Psoas muscle (tissue), 8 donors: ENCODE measurements around the gene CD1D. TPM values are rescaled to one million over a fixed set of nuclear protein-coding genes. Genes with fewer than 3 reads are reported as not detected.

Experiments
- ATAC-seq, 4 donors: fragments of 200-7000 bp; cut with Tn5 transposase; one replicate each; pipeline ENCODE4 v1.9.1; 2020; ENCODE audit warnings: moderate library complexity in 3 of 4, mild to moderate bottlenecking in 2 of 4
- DNase-seq, 2 donors: peaks; one replicate each; pipeline ENCODE4 v3.0.0-alpha.2; 2020
- H3K27ac ChIP-seq: fragments of 200-600 bp; one replicate; pipeline ENCODE4 v1.8.0; 2022
- H3K27me3 ChIP-seq, 3 donors: fragments of 200-600 bp in 1 of 3; one replicate each; pipeline versions ENCODE4 v1.6.1 to v1.8.0; 2013 to 2022; ENCODE audit warnings: low read length in 2 of 3, mild to moderate bottlenecking in 2 of 3, moderate library complexity in 1 of 3; ENCODE audit not compliant: insufficient read depth in 3 of 3
- H3K36me3 ChIP-seq, 2 donors: fragments of 200-600 bp in 1 of 2; one replicate each; pipeline versions ENCODE4 v1.6.1 to v1.8.0; 2013 to 2022; ENCODE audit warnings: low read depth in 1 of 2, mild to moderate bottlenecking in 1 of 2, moderate library complexity in 1 of 2; ENCODE audit not compliant: insufficient read depth in 1 of 2
- H3K4me1 ChIP-seq: fragments of 200-600 bp; one replicate; pipeline ENCODE4 v1.8.0; 2022
- H3K4me3 ChIP-seq: fragments of 200-600 bp; one replicate; pipeline ENCODE4 v1.8.0; 2022; ENCODE audit warnings: mild to moderate bottlenecking
- H3K9me3 ChIP-seq: fragments of 200-600 bp; one replicate; pipeline ENCODE4 v1.8.0; 2022
- CTCF ChIP-seq: fragments of 200-600 bp; IDR thresholded peaks from one replicate; pipeline ENCODE4 v1.8.0; 2022; ENCODE audit warnings: antibody characterized with exemption
- WGBS, 3 donors: extraction: QIAGEN DNeasy Blood & Tissue Kit; methylation state at CpG; one replicate each; pipeline versions ENCODE4 v1.1.6 to v1.1.7; 2013; 5-methylcytosine and 5-hydroxymethylcytosine counted together
- intact Hi-C, 2 donors: fragments of 100-400 bp; cut with DNase I; formaldehyde crosslinking; loops; one replicate each; pipeline versions ENCODE4 v1.11.0 to v1.14.2; 2022
- polyA plus RNA-seq, 3 donors: library from polyadenylated mRNA; stranded (reverse); fragments of 200-250 nt; gene quantifications; one replicate each; pipeline ENCODE4 v1.2.3, GENCODE V29; 2013
- total RNA-seq, 4 donors: library from RNA; stranded (reverse); fragmentation: NEBNext Ultra II Directional in 2 of 4; extraction: Animal tissue kit (Norgen Biotek cat#: 25700) in 2 of 4; gene quantifications; one replicate each; pipeline versions ENCODE4 v1.2.1 to v1.2.4, GENCODE V29; 2021 to 2023
- donor health status: healthy with polysubstance abuse.
- donor health status: DM: no; HTN: no; CAD: no; lungs with moderate emphysema.
- donor health status: Bipolar disorder and iron deficiency.
- donor health status: healthy.
- donor health status: DM: yes; HTN: yes; CAD: no.
- donor health status: DM: no; HTN: no; CAD: no.
- donor health status: DM: no; HTN: no; CAD: no.
- donor health status: DM: yes; HTN: yes; CAD: no.

CD1D gene
- total and polyA plus RNA-seq, 7 donors = 0.59 to 7.8 (median 1.2) TPM

GRCh38 chr1:158199849-158200248, 19.2 kb downstream of the CD1D start:
- 58 to 75% (median 64%) methylated on average over 5 of the region's 5 CpGs for WGBS, 3 donors
- no peak for TF ChIP-seq CTCF

GRCh38 chr1:158200527-158200926, 19.8 kb downstream of the CD1D start:
- 76 to 87% (median 78%) methylated on average over 1 of the region's 1 CpG for WGBS, 3 donors
- TF ChIP-seq CTCF = no peak
- no peak overlapping the region for H3K27ac ChIP-seq

More at GRCh38 chr1:158199849-158200248, 19.2 kb downstream of the CD1D start:
- Histone ChIP-seq H3K27me3 (no peaks in the 10 kb centered on the region), H3K4me1 (no peaks in the 10 kb centered on the region), H3K36me3 (no peaks in the 10 kb centered on the region), H3K27ac (no peak overlapping the region), H3K4me3 (no peak overlapping the region), H3K9me3 (no peaks in the 10 kb centered on the region)
- ATAC-seq (no peak), DNase-seq (no peak)
- intact Hi-C loops = loop anchor here in 1 of 2 donors (5.0 kb wide), 1 partner anchor 872 kb away; no protein-coding TSS in a partner anchor

GRCh38 chr1:158203693-158204457, 23.2 kb downstream of the CD1D start:
- DNase-seq (no peak), ATAC-seq (peak in 2 of 4 donors; percentile 54 to 61)
- no peaks in the 10 kb centered on the region for H3K36me3 ChIP-seq
- TF ChIP-seq CTCF = peak; percentile 79
- no peaks in the 10 kb centered on the region for H3K9me3 ChIP-seq
- 21 to 22% (median 22%) methylated on average over 7 of the region's 7 CpGs for WGBS, 3 donors
- intact Hi-C loops = loop anchor here in 1 of 2 donors (2.0 to 5.0 kb wide), 2 partner anchors 795 to 868 kb away; no protein-coding TSS in a partner anchor
- H3K4me3 ChIP-seq = no peak overlapping the region
- H3K4me1 ChIP-seq = no peaks in the 10 kb centered on the region
- H3K27ac ChIP-seq = no peak overlapping the region
- no peaks in the 10 kb centered on the region for H3K27me3 ChIP-seq

More at GRCh38 chr1:158200527-158200926, 19.8 kb downstream of the CD1D start:
- ATAC-seq (no peak), DNase-seq (no peak)
- no peaks in the 10 kb centered on the region for H3K4me1 ChIP-seq
- no peaks in the 10 kb centered on the region for H3K27me3 ChIP-seq
- no peak overlapping the region for H3K4me3 ChIP-seq
- no peaks in the 10 kb centered on the region for H3K9me3 ChIP-seq
- no peaks in the 10 kb centered on the region for H3K36me3 ChIP-seq
- intact Hi-C loops = loop anchor here in 1 of 2 donors (5.0 kb wide), 1 partner anchor 872 kb away; no protein-coding TSS in a partner anchor

- H3K4me3 ChIP-seq = no peak overlapping the region
- no peaks in the 10 kb centered on the region for H3K36me3 ChIP-seq
- H3K27ac ChIP-seq = no peak overlapping the region
- H3K4me1 ChIP-seq = no peaks in the 10 kb centered on the region
- intact Hi-C loops = loop anchor here in 1 of 2 donors (2.0 to 5.0 kb wide), 2 partner anchors 794 to 868 kb away; no protein-coding TSS in a partner anchor
- no peaks in the 10 kb centered on the region for H3K27me3 ChIP-seq
- H3K9me3 ChIP-seq = no peaks in the 10 kb centered on the region
- TF ChIP-seq CTCF = no peak
- ATAC-seq = no peak
- no peak for DNase-seq
- WGBS, 3 donors = 62 to 66% (median 65%) methylated on average over 5 of the region's 5 CpGs
These were observed 23.7 kb downstream of the CD1D start for GRCh38 chr1:158204458-158204827.
